Panc1 (cell line): ENCODE results near the gene DDX55.

Experiments
- CTCF ChIP-seq: fragments of 450-650 bp; IDR thresholded peaks from 2 replicates; pipeline ENCODE4 v1.5.1; 2017; ENCODE audit warnings: mild to moderate bottlenecking
- POLR2AphosphoS5 ChIP-seq: IDR thresholded peaks from 2 replicates; pipeline ENCODE4 v1.6.1; 2012; ENCODE audit warnings: mild to moderate bottlenecking, low read depth, low read length, moderate library complexity
- REST ChIP-seq, 2 experiments: IDR thresholded peaks; 2 replicates each; pipeline ENCODE4 v1.6.1; 2011 to 2012; ENCODE audit warnings: low read depth in 2 of 2, control low read depth in 1 of 2, low read length in 1 of 2, mild to moderate bottlenecking in 1 of 2, moderate library complexity in 1 of 2; ENCODE audit not compliant: insufficient read depth in 1 of 2
- SIN3A ChIP-seq: IDR thresholded peaks from 2 replicates; pipeline ENCODE4 v1.6.1; 2012; ENCODE audit warnings: low read depth, mild to moderate bottlenecking, low read length, moderate library complexity, borderline replicate concordance; ENCODE audit not compliant: insufficient read depth

GRCh38 chr12:123602651-123603195 lies 824 bp downstream of the DDX55 start:
- TF ChIP-seq CTCF (no peak), SIN3A (no peak), REST (IDR thresholded peaks at IDR 0.05; ENCODE audit: insufficient read depth in 1 of 2, low read depth in 2 of 2, low read length in 1 of 2) (no peak), POLR2AphosphoS5 (no peak)
